H4 (cell line): ENCODE results near the gene BACE1-AS. TPM values are rescaled to one million over a fixed set of nuclear protein-coding genes. Genes with fewer than 3 reads are reported as not detected.
"Not testable (repeated sequence)": the region's sequence is repeated elsewhere in the genome, so short reads cannot be mapped to it uniquely, and the experiment has no call there.

ENCODE experiments used
- DNase-seq: peaks from one replicate; pipeline ENCODE4 v3.0.0-alpha.2; 2015; ENCODE audit warnings: low spot score
- total RNA-seq: library from RNA; depleted of rRNA; stranded (reverse); fragments of >200 nt; shearing (Covaris generic); gene quantifications from 2 replicates; pipeline ENCODE4 v1.2.3, GENCODE V29; 2014; rRNA removed

Gene BACE1-AS
- 1.6 and 2.9 TPM in 2 replicates for total RNA-seq

- DNase-seq = no peak
Observed at GRCh38 chr11:117290809-117291396, at the start of gene BACE1-AS. TSS of gene BACE1-AS (plus strand) at chr11:117291346.

- DNase-seq = no peak
Observed at GRCh38 chr11:117248341-117248740, 42.8 kb upstream of the BACE1-AS start.

GRCh38 chr11:117249571-117249970 is 41.6 kb upstream of the BACE1-AS start:
- DNase-seq = no peak

- no peak for DNase-seq
Observed at GRCh38 chr11:117251506-117251905, 39.6 kb upstream of the BACE1-AS start.

- DNase-seq = no peak
Observed at GRCh38 chr11:117255966-117256365, 35.2 kb upstream of the BACE1-AS start.

GRCh38 chr11:117256573-117256972 is 34.6 kb upstream of the BACE1-AS start:
- DNase-seq = no peak

GRCh38 chr11:117258576-117258975 is 32.6 kb upstream of the BACE1-AS start:
- no peak for DNase-seq

- no peak for DNase-seq
Observed at GRCh38 chr11:117259417-117259816, 31.7 kb upstream of the BACE1-AS start.

GRCh38 chr11:117264624-117265323 is 26.4 kb upstream of the BACE1-AS start:
- DNase-seq = not testable (repeated sequence)

GRCh38 chr11:117265745-117266144 is 25.4 kb upstream of the BACE1-AS start:
- DNase-seq = no peak

GRCh38 chr11:117269856-117270255 is 21.3 kb upstream of the BACE1-AS start:
- DNase-seq = no peak

GRCh38 chr11:117271208-117271607 is 19.9 kb upstream of the BACE1-AS start:
- no peak for DNase-seq

GRCh38 chr11:117272175-117272574 is 19.0 kb upstream of the BACE1-AS start:
- DNase-seq = not testable (repeated sequence)

- DNase-seq = peak; percentile 86
Observed at GRCh38 chr11:117273550-117274289, 17.4 kb upstream of the BACE1-AS start.

GRCh38 chr11:117278347-117278746 is 12.8 kb upstream of the BACE1-AS start:
- no peak for DNase-seq

- DNase-seq = no peak
Observed at GRCh38 chr11:117279711-117280376, 11.3 kb upstream of the BACE1-AS start.

- DNase-seq = peak; percentile 85
Observed at GRCh38 chr11:117281159-117281558, 10.0 kb upstream of the BACE1-AS start.

- no peak for DNase-seq
Observed at GRCh38 chr11:117281869-117282268, 9.3 kb upstream of the BACE1-AS start.

- DNase-seq = no peak
Observed at GRCh38 chr11:117282956-117283355, 8.2 kb upstream of the BACE1-AS start.

GRCh38 chr11:117284053-117284452 is 7.1 kb upstream of the BACE1-AS start:
- no peak for DNase-seq

- DNase-seq = no peak
Observed at GRCh38 chr11:117286588-117286987, 4.6 kb upstream of the BACE1-AS start.

- no peak for DNase-seq
Observed at GRCh38 chr11:117287668-117288067, 3.5 kb upstream of the BACE1-AS start.
